Upper lobe of left lung (tissue), 4 donors: Measurements from ENCODE around the gene HAGHL.

ENCODE experiments used
- CTCF ChIP-seq, 6 experiments: fragments of 450-650 bp in 4 of 6; fragments of 200-600 bp in 2 of 6; sonication (generic) in 2 of 6; IDR thresholded peaks; one replicate each; pipeline ENCODE4 v1.5.1; 2016 to 2019; ENCODE audit warnings: antibody characterized with exemption in 6 of 6
- POLR2A ChIP-seq, 4 donors: fragments of 450-650 bp; IDR thresholded peaks; one replicate each; pipeline ENCODE4 v1.5.1; 2016 to 2017; ENCODE audit warnings: antibody characterized with exemption in 4 of 4, mild to moderate bottlenecking in 2 of 4

DNA sequence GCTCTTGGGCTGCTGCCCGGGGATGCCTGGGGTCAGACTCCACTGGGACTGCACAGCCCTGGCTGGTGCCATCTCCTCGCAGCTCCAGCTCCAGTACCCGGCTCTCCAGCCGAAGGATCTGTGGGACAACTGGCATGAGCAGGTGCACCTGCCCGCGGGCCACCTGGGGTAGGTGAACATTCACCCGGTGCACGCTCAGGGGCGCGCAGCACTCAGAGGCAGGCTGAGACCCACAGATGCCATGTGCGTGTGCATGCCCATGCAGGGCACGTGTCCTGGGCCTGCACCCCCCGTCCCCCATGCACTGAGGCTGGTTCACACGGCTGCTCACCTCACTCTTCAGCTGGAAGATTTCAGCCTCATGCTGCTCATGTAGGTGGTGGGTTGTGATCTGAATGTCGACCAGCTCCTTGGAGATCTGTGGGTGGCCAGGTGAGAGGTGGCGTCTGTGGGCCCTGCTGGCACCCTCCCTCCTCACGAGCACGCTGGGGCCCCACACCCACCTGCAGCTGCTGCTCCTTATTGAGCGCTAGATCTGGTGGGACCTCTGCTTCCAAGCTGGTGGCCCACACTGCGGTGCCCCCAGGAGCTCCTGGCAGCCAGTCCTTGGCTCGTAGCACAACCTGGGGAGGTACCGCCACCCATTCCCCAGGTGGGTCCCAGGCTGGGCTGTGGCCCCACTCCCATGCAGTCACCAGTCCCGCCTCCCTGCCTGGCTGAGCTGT, 1.3 kb upstream of the HAGHL start:
- TF ChIP-seq CTCF (IDR thresholded peaks at IDR 0.05), result no peak
- peak in 1 of 4 donors; percentile 0 for TF ChIP-seq POLR2A (IDR thresholded peaks at IDR 0.05)
